HG02623 (cell line): ENCODE data around the gene TULP4.
"Not testable (repeated sequence)": the region's sequence is repeated elsewhere in the genome, so short reads cannot be mapped to it uniquely, and the experiment has no call there.

Source experiments
- ATAC-seq: cut with Tn5 transposase; IDR thresholded peaks from one replicate; pipeline ENCODE4 v1.9.1; 2021; ENCODE audit warnings: moderate library complexity; ENCODE audit not compliant: unreplicated experiment

The TULP4 gene

DNA sequence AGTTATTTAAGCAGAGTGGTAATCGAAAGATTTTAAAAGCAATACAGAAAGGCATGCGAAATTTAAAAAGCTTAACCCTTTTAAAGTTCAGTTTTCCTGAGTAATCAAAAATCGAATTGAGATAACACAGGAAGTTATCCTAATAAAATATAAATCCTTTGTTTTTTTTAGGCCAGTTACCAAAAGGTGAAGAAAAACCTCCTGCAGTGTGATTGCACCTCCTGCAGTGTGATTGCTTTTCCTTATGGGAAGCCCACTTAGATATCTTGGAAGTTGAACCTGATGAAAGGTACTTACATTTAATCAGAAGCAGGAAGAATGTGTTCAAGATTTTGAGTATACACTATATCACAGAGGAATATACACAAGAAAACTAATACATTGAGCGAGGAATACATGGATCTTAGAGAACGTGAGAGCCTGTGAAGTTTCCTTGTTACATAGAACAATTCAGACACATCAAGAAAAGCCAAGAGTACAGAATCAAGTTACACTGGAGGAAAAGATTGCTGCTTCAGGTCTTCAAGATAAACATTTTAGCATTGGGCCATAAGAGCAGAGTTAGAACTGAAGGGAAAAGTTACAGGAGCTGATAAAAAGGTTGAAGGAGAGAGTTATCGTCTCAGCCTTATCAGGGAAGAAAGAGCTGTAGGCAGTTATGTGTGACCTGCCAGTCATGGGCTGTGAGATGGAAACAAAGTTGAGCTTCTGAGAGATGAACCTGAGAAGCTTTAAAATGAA, 240.0 kb downstream of the TULP4 start:
- no peak for ATAC-seq

DNA sequence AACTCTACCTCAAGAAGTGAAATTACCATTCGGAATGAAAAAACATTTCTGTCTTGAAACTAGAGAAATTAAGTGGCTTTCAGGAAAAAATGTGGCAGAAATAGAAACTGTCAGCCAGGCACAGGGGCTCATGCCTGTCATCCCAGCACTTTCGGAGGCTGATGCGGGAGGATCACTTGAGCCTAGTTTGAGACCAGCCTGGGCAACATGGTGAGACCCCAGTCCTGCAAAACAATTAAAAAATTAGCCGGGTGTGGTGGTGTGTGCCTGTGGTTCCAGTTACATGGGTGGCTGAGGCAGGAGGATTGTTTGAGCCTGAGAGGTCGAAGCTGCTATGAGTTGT, 240.5 kb downstream of the TULP4 start:
- no peak for ATAC-seq

- no peak for ATAC-seq
These were observed 242.5 kb downstream of the TULP4 start for GRCh38 chr6:158554611-158555361.

DNA sequence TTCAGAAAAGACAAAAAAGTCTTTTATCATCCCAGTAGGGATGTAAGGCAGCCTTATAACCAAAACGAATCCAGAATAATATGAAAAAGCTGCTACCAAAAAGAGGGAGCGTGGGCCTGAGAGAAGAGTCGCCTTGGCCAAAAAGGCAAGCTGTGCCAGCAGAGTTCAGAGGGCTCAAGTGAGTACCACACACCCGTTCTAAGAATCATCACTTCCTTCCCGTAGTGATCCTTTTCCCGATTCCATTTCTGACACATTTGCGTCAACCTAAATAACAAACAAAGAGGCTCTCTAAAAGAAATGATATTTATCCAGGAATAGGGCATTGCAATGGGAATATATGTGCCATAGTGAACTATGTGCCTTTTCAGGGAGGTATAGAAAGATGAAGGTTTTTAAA, 243.8 kb downstream of the TULP4 start:
- ATAC-seq: no peak

DNA sequence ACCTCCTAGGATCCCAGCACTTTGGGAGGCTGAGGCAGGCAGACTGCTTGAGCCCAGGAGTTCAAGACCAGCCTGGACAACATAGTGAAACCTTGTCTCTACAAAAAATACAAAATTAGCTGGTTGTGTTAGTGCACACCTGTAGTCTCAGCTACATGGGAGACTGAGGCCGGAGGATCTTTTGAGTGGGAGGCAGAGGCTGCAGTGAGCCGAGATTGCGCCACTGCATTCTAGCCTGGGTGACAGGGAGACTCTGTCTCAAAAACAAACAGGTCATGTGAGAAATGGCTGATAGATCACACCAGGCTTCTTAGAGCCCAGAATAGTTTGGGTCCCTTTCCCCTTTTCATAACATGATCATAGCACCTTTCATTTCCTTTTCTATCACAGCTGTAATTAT, 244.8 kb downstream of the TULP4 start:
- ATAC-seq: not testable (repeated sequence)

DNA sequence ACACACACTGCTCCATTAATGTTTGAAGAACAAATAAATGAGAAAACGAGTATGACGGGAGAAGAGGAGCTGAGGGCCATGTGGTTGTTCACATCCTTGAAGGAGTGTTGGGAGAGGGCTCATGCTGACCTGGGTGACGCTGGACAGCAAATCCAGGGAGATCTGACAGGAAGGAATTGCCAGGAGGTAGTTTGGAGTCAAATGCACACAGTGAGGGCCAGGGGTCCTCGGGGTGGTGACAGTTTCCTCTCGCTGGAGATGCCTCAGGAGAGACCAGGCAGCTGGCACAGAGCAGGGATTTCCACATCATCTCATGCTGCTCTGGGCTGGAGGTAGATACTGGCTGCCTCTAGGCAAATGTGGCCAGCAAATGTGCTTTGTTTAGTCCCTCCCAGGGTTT, 245.7 kb downstream of the TULP4 start:
- ATAC-seq: no peak

- no peak for ATAC-seq
These were observed 246.4 kb downstream of the TULP4 start for GRCh38 chr6:158558415-158559306.

GRCh38 chr6:158559338-158559894, 247.2 kb downstream of the TULP4 start:
- ATAC-seq: no peak

- peak; percentile 85 for ATAC-seq
These were observed 247.9 kb downstream of the TULP4 start, which contains the start of gene TMEM181 for GRCh38 chr6:158559895-158560835. Gene TMEM181 (plus strand): TSS chr6:158560091. CDS start chr6:158560225, 134 bp downstream.

GRCh38 chr6:158560836-158561320, 248.6 kb downstream of the TULP4 start:
- no peak for ATAC-seq
